ENCODE data around the gene C1QTNF2.

The C1QTNF2 gene

GRCh38 chr5:160303690-160304089, 66.7 kb downstream of the C1QTNF2 start:
- TF ChIP-seq, protein P1, sequence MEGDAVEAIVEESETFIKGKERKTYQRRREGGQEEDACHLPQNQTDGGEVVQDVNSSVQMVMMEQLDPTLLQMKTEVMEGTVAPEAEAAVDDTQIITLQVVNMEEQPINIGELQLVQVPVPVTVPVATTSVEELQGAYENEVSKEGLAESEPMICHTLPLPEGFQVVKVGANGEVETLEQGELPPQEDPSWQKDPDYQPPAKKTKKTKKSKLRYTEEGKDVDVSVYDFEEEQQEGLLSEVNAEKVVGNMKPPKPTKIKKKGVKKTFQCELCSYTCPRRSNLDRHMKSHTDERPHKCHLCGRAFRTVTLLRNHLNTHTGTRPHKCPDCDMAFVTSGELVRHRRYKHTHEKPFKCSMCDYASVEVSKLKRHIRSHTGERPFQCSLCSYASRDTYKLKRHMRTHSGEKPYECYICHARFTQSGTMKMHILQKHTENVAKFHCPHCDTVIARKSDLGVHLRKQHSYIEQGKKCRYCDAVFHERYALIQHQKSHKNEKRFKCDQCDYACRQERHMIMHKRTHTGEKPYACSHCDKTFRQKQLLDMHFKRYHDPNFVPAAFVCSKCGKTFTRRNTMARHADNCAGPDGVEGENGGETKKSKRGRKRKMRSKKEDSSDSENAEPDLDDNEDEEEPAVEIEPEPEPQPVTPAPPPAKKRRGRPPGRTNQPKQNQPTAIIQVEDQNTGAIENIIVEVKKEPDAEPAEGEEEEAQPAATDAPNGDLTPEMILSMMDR (IDR thresholded peaks at IDR 0.05; ENCODE audit: low read depth, low read length), result no peak

GRCh38 chr5:160298189-160298588, 72.2 kb downstream of the C1QTNF2 start:
- no peak overlapping the region for H3K4me3 ChIP-seq (ENCODE audit: low read depth, low read length)
- TF ChIP-seq, protein P1 (IDR thresholded peaks at IDR 0.05; ENCODE audit: low read depth, low read length), result no peak

More at GRCh38 chr5:160303690-160304089, 66.7 kb downstream of the C1QTNF2 start:
- H3K4me3 ChIP-seq (ENCODE audit: low read depth, low read length), result no peak overlapping the region

GRCh38 chr5:160297776-160298175, 72.7 kb downstream of the C1QTNF2 start:
- no peak overlapping the region for H3K4me3 ChIP-seq (ENCODE audit: low read depth, low read length)

More at GRCh38 chr5:160297776-160298175, 72.7 kb downstream of the C1QTNF2 start:
- TF ChIP-seq, protein P1 (IDR thresholded peaks at IDR 0.05; ENCODE audit: low read depth, low read length), result no peak

All from WI38 (cell line).